Nephron progenitor cell (in vitro differentiated cells): ENCODE data around the gene PCNX2.

ENCODE experiments used
- DNase-seq: peaks from one replicate; pipeline ENCODE4 v3.0.0; 2021
- H3K27ac Mint-ChIP-seq: 2 replicates; pipeline ENCODE4 v1.8.0; 2021; ENCODE audit warnings: mild to moderate bottlenecking, moderate library complexity, mixed read lengths
- H3K27me3 Mint-ChIP-seq: 2 replicates; pipeline ENCODE4 v1.8.0; 2021; ENCODE audit warnings: mild to moderate bottlenecking, low read depth, mixed read lengths; ENCODE audit not compliant: poor library complexity
- H3K36me3 Mint-ChIP-seq: 2 replicates; pipeline ENCODE4 v1.8.0; 2021; ENCODE audit warnings: low read depth, mixed read lengths
- H3K4me1 Mint-ChIP-seq: 2 replicates; pipeline ENCODE4 v1.8.0; 2021; ENCODE audit warnings: mixed read lengths
- H3K4me3 Mint-ChIP-seq: 2 replicates; pipeline ENCODE4 v1.8.0; 2021; ENCODE audit warnings: mild to moderate bottlenecking, moderate library complexity, mixed read lengths
- H3K9me3 Mint-ChIP-seq: 2 replicates; pipeline ENCODE4 v1.8.0; 2021; ENCODE audit warnings: mild to moderate bottlenecking, moderate library complexity, mixed read lengths
- CTCF ChIP-seq: fragments of 200-600 bp; sonication (generic); IDR thresholded peaks from 2 replicates; pipeline ENCODE4 v1.5.0; 2021; ENCODE audit warnings: antibody characterized with exemption

The PCNX2 gene

GRCh38 chr1:232949636-232950196 lies 345.8 kb downstream of the PCNX2 start:
- Mint-ChIP-seq H3K4me3 (peak overlapping the region; percentile 97), H3K27me3 (peaks cover 12% of the 10 kb centered on the region), H3K9me3 (peaks cover 11% of the 10 kb centered on the region), H3K36me3 (peaks cover 3% of the 10 kb centered on the region), H3K4me1 (peaks cover 47% of the 10 kb centered on the region), H3K27ac (peak overlapping the region; percentile 91)
- no peak for DNase-seq
- TF ChIP-seq CTCF = no peak

GRCh38 chr1:232944347-232944746 lies 351.2 kb downstream of the PCNX2 start:
- Mint-ChIP-seq H3K4me3 (no peak overlapping the region), H3K27ac (no peak overlapping the region), H3K27me3 (peaks cover 12% of the 10 kb centered on the region), H3K36me3 (no peaks in the 10 kb centered on the region), H3K9me3 (peaks cover 20% of the 10 kb centered on the region), H3K4me1 (peaks cover 48% of the 10 kb centered on the region)
- TF ChIP-seq CTCF = no peak
- no peak for DNase-seq

- H3K9me3 Mint-ChIP-seq = peaks cover 20% of the 10 kb centered on the region
- H3K4me3 Mint-ChIP-seq = no peak overlapping the region
- H3K4me1 Mint-ChIP-seq = peaks cover 44% of the 10 kb centered on the region
- peak overlapping the region; percentile 92 for H3K27ac Mint-ChIP-seq
- H3K27me3 Mint-ChIP-seq = peaks cover 12% of the 10 kb centered on the region
- H3K36me3 Mint-ChIP-seq = no peaks in the 10 kb centered on the region
- no peak for TF ChIP-seq CTCF
- DNase-seq = no peak
Observed at GRCh38 chr1:232943679-232944252, 351.8 kb downstream of the PCNX2 start.

GRCh38 chr1:232942413-232943294 lies 352.9 kb downstream of the PCNX2 start:
- no peak for DNase-seq
- H3K27me3 Mint-ChIP-seq = peaks cover 6% of the 10 kb centered on the region
- peaks cover 20% of the 10 kb centered on the region for H3K9me3 Mint-ChIP-seq
- peaks cover 51% of the 10 kb centered on the region for H3K4me1 Mint-ChIP-seq
- no peak for TF ChIP-seq CTCF
- no peak overlapping the region for H3K4me3 Mint-ChIP-seq
- peak overlapping the region; percentile 92 for H3K27ac Mint-ChIP-seq
- H3K36me3 Mint-ChIP-seq = no peaks in the 10 kb centered on the region

- Mint-ChIP-seq H3K4me3 (no peak overlapping the region), H3K4me1 (peaks cover 54% of the 10 kb centered on the region), H3K27ac (no peak overlapping the region), H3K27me3 (no peaks in the 10 kb centered on the region), H3K36me3 (no peaks in the 10 kb centered on the region), H3K9me3 (peaks cover 13% of the 10 kb centered on the region)
- TF ChIP-seq CTCF = no peak
- no peak for DNase-seq
Observed at GRCh38 chr1:232940262-232940661, 355.3 kb downstream of the PCNX2 start.
